OCI-LY1 (cell line): ENCODE measurements around the gene C1orf159.

Experiments
- CTCF ChIP-seq: fragments of 200-600 bp; sonication (generic), shearing (Covaris generic); IDR thresholded peaks from 2 replicates; pipeline ENCODE4 v1.5.1; 2017; ENCODE audit warnings: mild to moderate bottlenecking, antibody characterized with exemption, low read length, moderate library complexity, mixed read lengths
- EZH2 ChIP-seq: fragments of 200-600 bp; sonication (generic), shearing (Covaris generic); IDR thresholded peaks from 2 replicates; pipeline ENCODE4 v1.8.0; 2017; ENCODE audit warnings: borderline replicate concordance, mixed run types, mild to moderate bottlenecking, antibody characterized with exemption, low read length, moderate library complexity, mixed read lengths

DNA sequence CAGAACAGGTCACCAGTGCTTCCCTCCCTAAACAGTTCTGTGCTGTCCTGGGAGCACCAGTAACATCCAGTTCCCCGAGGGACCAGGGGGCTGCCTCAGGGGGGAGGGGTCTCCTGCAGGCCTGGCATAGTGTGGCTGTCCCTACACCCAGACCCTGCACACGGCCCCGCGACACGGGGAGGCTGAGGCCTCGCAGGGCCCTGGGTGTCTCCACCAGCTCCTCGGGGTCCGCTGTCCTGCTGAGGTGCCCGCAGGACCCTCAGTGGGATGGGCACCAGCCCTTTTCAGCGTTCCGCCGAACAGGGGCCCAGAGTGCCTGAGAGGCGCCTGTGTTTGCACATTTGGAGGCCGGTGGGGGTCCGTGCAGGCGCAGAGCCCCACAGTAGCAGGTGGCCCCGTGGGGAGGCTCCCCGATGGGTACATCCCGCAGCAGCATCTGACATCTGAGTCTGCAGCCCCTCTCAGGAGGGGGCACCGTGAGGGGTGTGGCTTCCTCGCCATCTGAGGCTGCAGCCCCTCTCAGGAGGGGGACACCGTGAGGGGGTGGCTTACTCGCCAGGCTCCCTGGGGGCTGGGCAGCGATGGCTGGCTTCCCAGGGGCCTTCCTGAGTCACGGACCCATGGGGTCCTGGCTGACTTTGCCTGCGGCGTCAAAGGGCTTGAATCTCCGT lies 18.5 kb upstream of the C1orf159 start:
- TF ChIP-seq EZH2, result no peak
- TF ChIP-seq CTCF, result no peak
